ENCODE data around the gene NPHP4. TPM values are rescaled to one million over a fixed set of nuclear protein-coding genes. Genes with fewer than 3 reads are reported as not detected.

The NPHP4 gene
- polyA plus RNA-seq, 1 donor from 2014 or later, result 0.71 TPM

- Mint-ChIP-seq H3K36me3 (peaks cover 16% of the 10 kb centered on the region), H3K27me3 (no peaks in the 10 kb centered on the region), H3K4me1 (no peaks in the 10 kb centered on the region), H3K9me3 (peaks cover 0 to 5% (median 0%) of the 10 kb centered on the region in 3 donors), H3K27ac (no peak overlapping the region), H3K4me3 (no peak overlapping the region)
Measured at GRCh38 chr1:5921671-5922070, 70.6 kb downstream of the NPHP4 start.

GRCh38 chr1:5921129-5921528, 71.1 kb downstream of the NPHP4 start:
- peaks cover 16% of the 10 kb centered on the region for H3K36me3 Mint-ChIP-seq
- peaks cover 0 to under 1% (median 0%) of the 10 kb centered on the region in 3 donors for H3K4me1 Mint-ChIP-seq
- no peak overlapping the region for H3K4me3 Mint-ChIP-seq
- H3K9me3 Mint-ChIP-seq, result peaks cover 0 to 5% (median 0%) of the 10 kb centered on the region in 3 donors
- no peak overlapping the region for H3K27ac Mint-ChIP-seq
- H3K27me3 Mint-ChIP-seq, result no peaks in the 10 kb centered on the region

GRCh38 chr1:5920201-5920600, 72.0 kb downstream of the NPHP4 start:
- H3K9me3 Mint-ChIP-seq, result peaks cover 0 to 5% (median 0%) of the 10 kb centered on the region in 3 donors
- H3K27ac Mint-ChIP-seq, result no peak overlapping the region
- peaks cover 4 to 6% (median 5%) of the 10 kb centered on the region in 3 donors for H3K4me1 Mint-ChIP-seq
- no peak overlapping the region for H3K4me3 Mint-ChIP-seq
- peaks cover 14% of the 10 kb centered on the region for H3K36me3 Mint-ChIP-seq
- H3K27me3 Mint-ChIP-seq, result no peaks in the 10 kb centered on the region

GRCh38 chr1:5918275-5918649, 74.0 kb downstream of the NPHP4 start:
- Mint-ChIP-seq H3K9me3 (no peaks in the 10 kb centered on the region), H3K27ac (no peak overlapping the region), H3K27me3 (no peaks in the 10 kb centered on the region), H3K4me1 (peaks cover 4 to 6% (median 5%) of the 10 kb centered on the region in 3 donors), H3K4me3 (no peak overlapping the region), H3K36me3 (peaks cover 6% of the 10 kb centered on the region)

GRCh38 chr1:5917591-5918274, 74.5 kb downstream of the NPHP4 start:
- Mint-ChIP-seq H3K4me1 (peaks cover 4 to 6% (median 5%) of the 10 kb centered on the region in 3 donors), H3K4me3 (no peak overlapping the region), H3K27ac (no peak overlapping the region), H3K36me3 (peaks cover 6% of the 10 kb centered on the region), H3K9me3 (no peaks in the 10 kb centered on the region), H3K27me3 (no peaks in the 10 kb centered on the region)

- Mint-ChIP-seq H3K27ac (no peak overlapping the region), H3K27me3 (no peaks in the 10 kb centered on the region), H3K36me3 (peaks cover 6% of the 10 kb centered on the region), H3K4me1 (peaks cover 4 to 6% (median 5%) of the 10 kb centered on the region in 3 donors), H3K9me3 (no peaks in the 10 kb centered on the region), H3K4me3 (no peak overlapping the region)
Measured at GRCh38 chr1:5917281-5917590, 75.0 kb downstream of the NPHP4 start.

GRCh38 chr1:5916572-5917280, 75.5 kb downstream of the NPHP4 start:
- H3K27me3 Mint-ChIP-seq, result no peaks in the 10 kb centered on the region
- H3K4me3 Mint-ChIP-seq, result no peak overlapping the region
- H3K36me3 Mint-ChIP-seq, result peaks cover 6% of the 10 kb centered on the region
- no peak overlapping the region for H3K27ac Mint-ChIP-seq
- no peaks in the 10 kb centered on the region for H3K9me3 Mint-ChIP-seq
- peaks cover 4 to 6% (median 5%) of the 10 kb centered on the region in 3 donors for H3K4me1 Mint-ChIP-seq

- Mint-ChIP-seq H3K27ac (no peak overlapping the region), H3K36me3 (peaks cover 2% of the 10 kb centered on the region), H3K9me3 (no peaks in the 10 kb centered on the region)
Measured at GRCh38 chr1:5915587-5916571, 76.3 kb downstream of the NPHP4 start.

GRCh38 chr1:5914676-5915365, 77.4 kb downstream of the NPHP4 start:
- Mint-ChIP-seq H3K36me3 (peaks cover 1% of the 10 kb centered on the region), H3K9me3 (no peaks in the 10 kb centered on the region), H3K27ac (peak overlapping the region in 1 of 3 donors; percentile 39), H3K4me3 (no peak overlapping the region), H3K4me1 (peaks cover 4 to 6% (median 5%) of the 10 kb centered on the region in 3 donors), H3K27me3 (no peaks in the 10 kb centered on the region)

More at GRCh38 chr1:5915587-5916571, 76.3 kb downstream of the NPHP4 start:
- Mint-ChIP-seq H3K4me3 (no peak overlapping the region), H3K4me1 (peaks cover 4 to 6% (median 5%) of the 10 kb centered on the region in 3 donors), H3K27me3 (no peaks in the 10 kb centered on the region)

GRCh38 chr1:5913876-5914275, 78.3 kb downstream of the NPHP4 start:
- Mint-ChIP-seq H3K9me3 (no peaks in the 10 kb centered on the region), H3K27me3 (no peaks in the 10 kb centered on the region), H3K4me3 (no peak overlapping the region), H3K27ac (no peak overlapping the region), H3K36me3 (peaks cover 1% of the 10 kb centered on the region), H3K4me1 (peaks cover 4 to 6% (median 5%) of the 10 kb centered on the region in 3 donors)

- Mint-ChIP-seq H3K4me3 (no peak overlapping the region), H3K27ac (no peak overlapping the region), H3K9me3 (no peaks in the 10 kb centered on the region), H3K27me3 (no peaks in the 10 kb centered on the region), H3K36me3 (peaks cover 1% of the 10 kb centered on the region), H3K4me1 (peaks cover 4 to 6% (median 5%) of the 10 kb centered on the region in 3 donors)
Measured at GRCh38 chr1:5913078-5913845, 79.0 kb downstream of the NPHP4 start.

GRCh38 chr1:5911871-5912271, 80.4 kb downstream of the NPHP4 start:
- Mint-ChIP-seq H3K27ac (no peak overlapping the region), H3K4me3 (no peak overlapping the region), H3K27me3 (no peaks in the 10 kb centered on the region), H3K9me3 (no peaks in the 10 kb centered on the region), H3K4me1 (peaks cover 4 to 6% (median 5%) of the 10 kb centered on the region in 3 donors), H3K36me3 (peaks cover 1% of the 10 kb centered on the region)

- Mint-ChIP-seq H3K4me1 (peaks cover 4 to 5% (median 5%) of the 10 kb centered on the region in 3 donors), H3K27ac (no peak overlapping the region), H3K27me3 (no peaks in the 10 kb centered on the region), H3K9me3 (no peaks in the 10 kb centered on the region), H3K36me3 (peaks cover 1% of the 10 kb centered on the region), H3K4me3 (no peak overlapping the region)
Measured at GRCh38 chr1:5911157-5911556, 81.1 kb downstream of the NPHP4 start.

GRCh38 chr1:5910666-5911065, 81.6 kb downstream of the NPHP4 start:
- Mint-ChIP-seq H3K4me1 (peaks cover under 1% of the 10 kb centered on the region in 3 donors), H3K4me3 (no peak overlapping the region)

More at GRCh38 chr1:5910666-5911065, 81.6 kb downstream of the NPHP4 start:
- H3K36me3 Mint-ChIP-seq, result peaks cover 3% of the 10 kb centered on the region
- no peaks in the 10 kb centered on the region for H3K9me3 Mint-ChIP-seq
- H3K27ac Mint-ChIP-seq, result no peak overlapping the region
- H3K27me3 Mint-ChIP-seq, result no peaks in the 10 kb centered on the region

Data from IgD-negative memory B cell (primary cell).